ENCODE results near the gene KRT10.

The KRT10 gene

DNA sequence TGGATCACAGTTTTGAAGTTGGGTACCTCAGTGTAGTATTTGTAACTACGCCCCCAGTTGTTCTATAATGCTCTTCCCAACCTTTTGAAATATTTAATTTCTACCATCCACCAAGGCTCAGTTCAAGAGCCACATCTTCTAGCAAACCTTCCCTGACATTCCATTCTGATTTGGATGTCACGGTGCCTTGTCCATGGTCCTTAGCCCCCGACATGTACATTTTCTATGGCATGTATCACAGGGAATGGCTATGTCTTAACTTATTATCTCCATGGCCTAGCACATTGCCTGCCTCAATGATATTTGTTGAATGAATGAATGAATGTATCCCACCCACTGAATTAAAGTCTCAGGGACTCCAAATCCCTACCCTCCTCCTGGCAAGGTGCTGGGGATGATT lies 16.3 kb downstream of the KRT10 start:
- DNase-seq (ENCODE audit: low read depth in 2 of 2) = no peak

DNA sequence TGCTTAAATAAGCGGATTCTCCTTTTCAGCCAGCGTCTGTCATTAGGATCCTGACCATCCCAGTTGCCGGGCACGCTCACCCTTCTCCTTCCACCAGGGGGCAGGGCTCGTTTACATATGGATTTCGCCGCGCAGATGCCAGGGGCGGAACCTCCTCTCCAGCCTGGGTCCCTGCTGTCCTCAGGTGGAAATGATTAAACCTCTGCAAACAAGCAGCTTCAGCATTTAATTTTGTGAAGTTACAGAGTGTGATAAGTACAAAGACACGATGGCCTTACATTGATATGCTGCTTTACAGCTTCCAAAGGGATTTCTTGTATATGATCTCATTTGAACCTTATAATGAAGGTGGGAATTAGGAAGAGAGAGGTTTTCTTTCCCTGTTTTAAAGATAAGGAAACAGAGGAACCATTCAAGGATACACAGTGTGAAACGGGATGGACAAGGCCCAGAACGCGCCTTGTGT lies 18.8 kb downstream of the KRT10 start:
- peak; percentile 55 for DNase-seq (ENCODE audit: low read depth in 2 of 2)

DNA sequence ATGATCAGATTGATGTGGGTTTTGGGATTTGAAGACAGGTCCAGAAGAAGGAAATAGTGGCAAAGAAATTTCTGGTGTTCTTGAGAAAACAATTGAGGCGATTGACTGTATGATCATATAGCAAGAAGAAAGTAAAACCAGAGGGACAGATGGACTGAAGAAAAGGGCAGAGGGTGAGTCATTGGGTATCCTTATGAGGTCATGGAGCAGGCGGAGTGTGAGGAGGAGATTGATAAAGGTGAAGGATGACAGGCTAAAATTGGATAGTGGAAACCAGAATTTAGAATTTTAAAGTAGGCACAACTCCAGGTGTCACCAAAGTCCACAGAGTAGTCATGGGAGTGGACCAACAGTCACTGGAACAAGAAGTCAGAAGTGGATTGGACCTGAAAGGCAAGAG lies 21.3 kb downstream of the KRT10 start:
- DNase-seq (ENCODE audit: low read depth in 2 of 2) = no peak

DNA sequence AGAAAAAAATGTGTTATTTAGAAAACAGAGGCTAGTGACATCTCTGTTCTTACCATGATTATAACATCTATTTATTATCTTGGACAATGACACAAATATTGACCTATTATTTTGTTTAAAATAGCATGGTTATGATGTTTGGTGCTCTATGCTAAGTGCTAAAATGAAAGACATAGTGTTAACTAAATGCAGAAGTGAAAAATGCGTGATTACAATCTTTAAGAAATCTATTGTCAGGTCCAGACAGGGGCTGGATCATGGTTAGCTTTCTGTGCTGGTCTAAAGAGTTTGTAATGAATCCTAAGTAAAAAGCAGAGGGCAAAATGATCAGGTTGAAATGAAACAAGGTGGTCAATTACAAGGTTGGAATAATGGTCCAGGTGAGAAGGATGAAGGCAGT lies 22.0 kb downstream of the KRT10 start:
- no peak for DNase-seq (ENCODE audit: low read depth in 2 of 2)

DNA sequence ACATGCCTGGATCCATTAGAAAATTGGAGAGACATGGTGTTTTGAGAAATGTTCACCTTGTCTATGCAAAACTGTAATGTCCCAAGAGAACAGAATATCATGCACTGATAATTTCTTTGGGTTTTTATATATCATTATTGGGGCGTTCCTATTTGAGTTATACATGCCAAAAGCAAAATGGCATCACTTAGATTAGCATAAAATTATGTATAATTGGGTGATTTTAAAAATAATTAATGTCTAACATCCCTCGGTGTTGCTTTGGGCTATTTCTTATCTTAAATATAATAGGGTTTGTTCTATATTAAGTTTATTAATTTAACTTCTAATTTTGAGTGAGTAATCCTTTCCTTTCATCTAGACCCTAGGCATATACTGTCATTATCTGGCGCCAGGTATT lies 22.6 kb downstream of the KRT10 start, which contains the start of gene KRT28:
Gene KRT28 (minus strand): TSS at position 101 of the 400 bp plus-strand sequence. CDS start 66 bp downstream, at position 35.
- no peak for DNase-seq (ENCODE audit: low read depth in 2 of 2)

DNA sequence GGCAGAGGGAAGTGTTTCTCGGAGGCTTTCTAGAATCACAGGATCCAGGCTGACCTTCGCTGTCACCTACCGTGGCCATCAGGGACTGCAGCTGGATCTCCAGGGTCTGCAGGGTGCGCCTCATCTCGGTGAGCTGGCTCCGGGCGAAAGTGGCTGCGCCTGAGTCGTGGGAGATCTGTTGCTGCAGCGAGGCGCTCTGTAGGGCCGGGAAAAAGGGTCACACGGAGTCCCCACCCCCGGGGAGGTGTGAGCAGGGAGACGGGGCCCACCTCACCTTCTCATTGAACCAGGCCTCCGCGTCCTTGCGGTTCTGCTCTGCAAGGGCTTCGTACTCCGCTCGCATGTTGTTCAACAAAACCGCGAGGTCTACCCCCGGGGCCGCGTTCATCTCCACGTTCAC lies 25.6 kb downstream of the KRT10 start:
- no peak for DNase-seq (ENCODE audit: low read depth in 2 of 2)

DNA sequence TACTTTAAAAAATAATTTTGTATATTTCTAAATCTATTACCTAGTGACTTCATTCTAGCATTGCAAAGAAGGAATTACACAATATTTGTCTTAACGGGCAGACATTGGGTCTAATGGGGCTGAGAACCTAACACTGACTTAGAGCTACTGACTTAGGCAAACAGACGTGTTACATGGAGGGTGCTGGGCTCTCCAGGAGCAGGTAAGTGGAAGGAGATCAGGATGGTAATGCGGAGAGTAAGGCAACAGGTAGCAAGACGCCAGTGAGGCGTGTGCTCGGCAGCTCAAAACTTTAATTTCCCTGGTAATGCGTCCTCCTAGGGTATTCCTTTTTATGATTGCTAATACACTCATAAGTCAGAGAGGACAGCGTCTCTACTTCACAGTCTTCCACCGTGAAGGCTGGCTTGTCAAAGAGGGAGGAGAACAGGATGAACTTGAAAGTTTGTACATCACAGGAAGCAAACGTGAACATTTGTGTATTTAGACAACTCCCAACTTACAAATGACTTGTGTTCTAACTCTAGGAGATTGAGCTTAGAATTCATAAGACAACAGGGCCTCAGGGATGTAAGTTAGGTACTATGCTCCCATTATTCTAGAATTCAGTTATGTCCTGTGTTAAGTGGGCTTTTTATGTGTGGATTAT lies 27.3 kb downstream of the KRT10 start:
- no peak for DNase-seq (ENCODE audit: low read depth in 2 of 2)

DNA sequence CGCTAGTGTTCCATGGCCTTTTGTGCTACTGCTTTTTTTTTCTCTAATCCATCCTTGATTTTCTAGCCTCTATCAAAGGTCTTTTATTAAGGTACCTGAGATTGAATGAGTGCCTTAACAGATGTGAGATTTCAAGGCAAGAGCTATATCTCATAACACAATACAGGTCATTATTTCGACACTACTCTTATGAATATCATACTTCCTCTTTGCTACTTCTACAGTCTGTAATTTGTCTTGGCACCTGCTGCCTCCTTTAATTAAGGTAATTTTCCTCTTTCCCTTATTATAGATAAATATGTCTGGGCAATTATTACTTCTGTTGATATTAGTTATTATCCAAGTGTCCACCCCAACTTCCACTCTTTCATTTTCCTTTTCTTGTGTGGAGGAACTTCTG lies 27.9 kb downstream of the KRT10 start:
- DNase-seq (ENCODE audit: low read depth in 2 of 2) = no peak

DNA sequence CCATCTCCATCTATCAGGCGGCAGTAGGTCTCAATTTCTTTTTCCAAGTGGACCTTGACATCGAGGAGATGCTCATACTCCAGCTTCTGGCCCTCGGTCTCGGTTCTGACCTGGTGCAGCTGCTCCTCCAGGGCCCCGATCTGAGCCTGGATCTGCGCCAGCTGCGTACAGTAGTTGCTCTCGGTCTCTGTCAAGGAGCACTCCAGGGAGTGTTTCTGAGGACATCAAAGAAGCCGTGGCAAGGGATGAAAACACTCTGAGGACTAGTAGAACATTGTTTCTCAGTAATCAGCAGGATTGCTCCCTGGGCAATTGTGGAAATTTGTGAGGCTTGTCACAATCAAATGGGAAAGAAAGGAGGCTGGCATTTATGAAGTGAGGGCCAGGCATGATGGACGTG lies 28.6 kb downstream of the KRT10 start:
- no peak for DNase-seq (ENCODE audit: low read depth in 2 of 2)

DNA sequence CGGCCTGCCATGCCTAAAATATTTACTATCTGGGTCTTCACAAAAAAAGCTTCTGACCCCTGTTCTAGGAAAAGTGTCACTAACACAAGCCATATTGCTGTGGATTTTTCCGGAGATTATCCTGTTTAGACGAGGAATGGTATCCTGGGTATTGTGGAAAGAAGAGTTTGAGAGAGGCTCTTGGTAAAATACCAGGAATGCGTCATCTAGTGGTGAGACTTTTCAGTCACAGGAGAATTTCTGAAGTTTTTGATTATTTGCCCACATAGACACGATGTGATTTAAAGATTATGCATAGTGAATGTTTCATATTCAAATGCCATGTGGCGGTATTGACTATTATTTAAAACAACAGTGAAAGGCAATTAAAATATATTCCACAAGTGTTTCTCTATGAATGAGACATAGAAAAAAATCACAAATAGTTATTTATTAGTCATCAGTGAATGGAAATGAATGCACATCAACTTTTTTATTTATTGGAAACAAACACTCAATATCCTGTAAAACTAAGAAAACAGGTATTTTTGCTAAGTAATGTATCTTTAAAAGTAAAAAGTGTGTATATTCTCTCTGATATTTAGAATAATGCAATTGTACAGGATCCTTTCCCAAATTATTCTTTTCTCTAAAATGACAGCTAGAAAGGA lies 30.5 kb downstream of the KRT10 start:
- DNase-seq (ENCODE audit: low read depth in 2 of 2) = no peak

DNA sequence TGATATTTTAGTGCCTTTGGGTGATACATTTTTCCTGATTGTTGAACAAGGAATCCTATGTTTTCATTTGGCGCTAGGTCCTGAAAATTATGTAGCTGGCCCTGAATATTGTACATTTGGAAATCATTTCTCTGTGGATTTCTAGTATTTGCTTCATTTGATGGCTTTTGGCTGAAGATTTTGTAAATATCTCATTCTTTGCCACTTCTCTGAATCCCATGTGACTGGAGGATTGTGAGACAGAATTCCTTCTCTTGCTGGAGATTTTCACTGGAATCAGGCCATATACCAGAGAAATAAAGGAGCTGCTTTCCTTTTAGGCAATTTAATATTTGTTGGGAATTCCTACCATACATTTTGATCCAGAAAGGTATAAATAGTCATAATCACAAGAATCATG lies 31.3 kb downstream of the KRT10 start:
- DNase-seq (ENCODE audit: low read depth in 2 of 2) = no peak

DNA sequence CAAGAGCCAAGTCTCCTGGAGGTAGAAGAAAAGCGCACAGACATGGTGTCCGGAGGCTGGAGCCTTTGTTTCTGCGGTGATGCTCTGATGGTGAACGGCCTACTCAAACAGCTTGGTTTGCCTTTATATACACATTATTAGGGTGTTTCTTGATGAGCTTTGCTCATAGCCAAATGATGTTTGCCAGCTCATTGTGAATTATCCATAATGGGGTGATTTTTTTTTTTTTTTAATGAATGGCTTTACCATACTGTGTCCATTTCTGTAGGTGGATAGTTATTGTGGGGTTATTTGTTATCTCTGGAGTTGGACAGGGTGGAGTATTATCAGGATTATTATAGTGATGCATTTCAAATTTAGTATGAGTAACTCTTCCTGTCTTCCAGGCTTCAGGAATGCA lies 40.0 kb downstream of the KRT10 start, which contains the start of gene KRT27:
Gene KRT27 (minus strand): TSS at position 101 of the 400 bp plus-strand sequence. CDS start 57 bp downstream, at position 44.
- DNase-seq (ENCODE audit: low read depth in 2 of 2) = no peak

DNA sequence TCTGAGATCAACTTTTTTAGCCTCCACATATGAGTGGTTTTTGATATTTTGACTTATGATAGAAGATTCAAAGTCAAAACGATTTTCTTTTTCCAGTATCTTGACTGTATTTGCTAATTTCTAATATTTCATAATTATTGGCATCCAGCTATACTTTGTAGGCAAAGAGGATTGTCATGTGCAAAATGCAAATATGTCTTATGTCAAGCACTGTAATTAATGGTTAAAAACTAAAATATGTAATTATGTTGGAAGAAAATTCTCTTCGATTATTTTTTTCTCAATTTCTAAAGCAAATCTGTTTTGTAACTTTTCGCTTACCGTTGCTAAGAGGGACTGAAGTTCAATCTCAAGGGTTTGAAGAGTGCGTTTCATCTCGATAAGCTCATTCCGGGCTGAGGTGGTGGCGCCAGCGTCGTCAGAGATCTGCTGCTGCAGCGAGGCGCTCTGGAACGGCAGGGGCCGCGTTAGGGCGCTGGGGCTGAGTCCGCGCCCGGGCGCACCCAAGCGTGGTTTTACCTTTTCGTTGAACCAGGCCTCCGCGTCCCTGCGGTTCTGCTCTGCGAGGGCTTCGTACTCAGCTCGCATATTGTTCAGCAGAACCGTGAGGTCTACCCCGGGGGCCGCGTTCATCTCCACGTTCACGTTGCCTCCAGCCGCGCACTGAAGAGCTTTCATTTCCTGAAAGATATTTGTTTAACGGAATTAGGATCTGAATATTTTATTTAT lies 43.1 kb downstream of the KRT10 start:
- no peak for DNase-seq (ENCODE audit: low read depth in 2 of 2)

DNA sequence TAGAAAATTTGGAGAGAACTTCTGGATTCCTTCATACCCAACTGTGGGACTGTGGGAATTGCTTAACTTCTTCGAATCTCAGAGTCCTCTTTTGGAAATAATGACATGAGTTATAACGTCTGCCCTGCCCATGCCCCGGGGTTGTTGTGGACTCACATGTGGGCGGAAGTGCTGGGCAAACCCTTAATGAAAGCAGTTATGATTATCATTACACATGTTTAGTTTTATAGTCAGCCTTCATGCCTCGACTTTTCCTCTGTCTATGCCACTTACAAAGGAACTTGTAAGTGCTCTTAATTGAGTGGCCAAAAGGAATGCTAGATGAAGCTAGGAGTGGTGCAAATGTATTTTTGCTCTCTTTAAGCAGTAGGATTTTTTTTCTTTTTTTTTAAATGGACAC lies 44.0 kb downstream of the KRT10 start:
- DNase-seq (ENCODE audit: low read depth in 2 of 2) = no peak

DNA sequence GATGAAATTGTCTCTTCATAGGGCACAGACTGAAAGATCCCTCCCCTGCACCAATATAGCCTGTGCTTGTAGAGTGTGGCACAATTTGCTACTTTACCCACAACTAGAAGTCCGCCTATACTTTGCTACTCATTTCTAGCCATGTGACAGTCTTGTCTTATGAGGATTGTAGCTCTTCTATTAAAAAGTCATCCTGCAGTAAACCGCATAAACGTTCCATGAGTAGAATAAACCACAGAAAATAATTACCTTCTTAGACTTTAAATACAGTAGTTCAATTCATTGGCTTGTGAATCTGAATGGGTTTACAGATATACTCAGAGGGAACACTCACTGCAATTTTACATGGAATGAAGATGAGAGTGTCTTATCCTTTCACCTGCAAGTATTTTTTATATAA lies 44.4 kb downstream of the KRT10 start:
- DNase-seq (ENCODE audit: low read depth in 2 of 2) = no peak

DNA sequence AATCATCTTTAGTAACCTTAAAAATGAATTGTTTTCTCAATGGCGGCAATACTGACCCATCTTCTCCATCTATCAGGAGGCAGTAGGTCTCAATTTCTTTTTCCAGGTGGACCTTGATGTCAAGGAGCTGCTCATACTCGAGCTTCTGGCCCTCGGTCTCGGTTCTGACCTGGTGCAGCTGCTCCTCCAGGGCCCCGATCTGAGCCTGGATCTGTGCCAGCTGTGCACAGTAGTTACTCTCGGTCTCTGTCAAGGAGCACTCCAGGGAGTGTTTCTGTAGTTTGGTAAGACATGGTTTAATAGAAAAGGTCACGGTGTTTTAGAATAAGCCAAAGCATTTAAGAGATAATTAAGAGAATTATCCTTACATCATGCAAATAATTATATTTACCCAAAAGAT lies 45.0 kb downstream of the KRT10 start:
- DNase-seq (ENCODE audit: low read depth in 2 of 2) = no peak

DNA sequence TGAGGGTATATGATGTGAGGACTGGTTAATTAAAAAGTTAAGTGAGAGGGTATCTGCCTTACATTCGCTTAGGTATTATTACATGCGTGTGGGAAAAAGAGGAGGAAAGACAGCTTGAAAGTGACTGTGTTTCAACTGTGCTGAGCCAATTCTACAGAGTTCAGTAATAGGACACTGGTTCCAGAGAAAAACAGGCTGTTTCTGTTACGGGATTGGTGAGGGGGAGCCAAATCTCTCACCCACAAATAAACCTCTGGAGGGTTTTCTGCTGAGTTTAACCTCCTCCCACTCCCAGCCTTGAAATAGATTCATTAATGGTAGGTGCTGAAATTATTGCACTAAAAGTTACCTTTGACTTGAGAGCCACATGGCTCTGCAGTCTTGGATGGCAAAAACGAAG lies 46.5 kb downstream of the KRT10 start:
- no peak for DNase-seq (ENCODE audit: low read depth in 2 of 2)

DNA sequence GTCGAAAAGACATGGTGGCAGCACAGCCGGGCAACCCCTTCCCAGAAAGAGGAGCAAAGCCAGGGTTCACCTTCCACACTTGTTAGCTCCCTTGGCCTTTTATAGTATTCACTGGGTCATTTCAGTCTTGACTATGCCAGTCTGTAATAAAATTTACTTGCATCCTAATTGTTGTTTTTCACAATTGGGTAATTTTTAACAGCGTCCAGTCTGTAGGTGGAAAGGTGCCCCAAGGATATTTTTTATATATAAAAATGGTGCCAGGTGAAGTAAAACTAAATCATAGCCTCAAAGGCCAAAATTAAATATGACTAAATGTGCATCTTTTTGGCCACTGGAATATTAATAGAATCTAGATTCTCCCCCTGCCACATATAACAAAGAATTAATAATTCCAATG lies 50.3 kb downstream of the KRT10 start, which contains the start of gene KRT26:
Gene KRT26 (minus strand): TSS at position 101 of the 400 bp plus-strand sequence. CDS start 88 bp downstream, at position 13.
- no peak for DNase-seq (ENCODE audit: low read depth in 2 of 2)

All from fibroblast of skin of left quadriceps (primary cell).